ENCODE data around the gene TRPC4AP. TPM values are rescaled to one million over a fixed set of nuclear protein-coding genes. Genes with fewer than 3 reads are reported as not detected.

Gene TRPC4AP
- total RNA-seq, 1 donor from 2014 or later = 60.2 TPM

DNA sequence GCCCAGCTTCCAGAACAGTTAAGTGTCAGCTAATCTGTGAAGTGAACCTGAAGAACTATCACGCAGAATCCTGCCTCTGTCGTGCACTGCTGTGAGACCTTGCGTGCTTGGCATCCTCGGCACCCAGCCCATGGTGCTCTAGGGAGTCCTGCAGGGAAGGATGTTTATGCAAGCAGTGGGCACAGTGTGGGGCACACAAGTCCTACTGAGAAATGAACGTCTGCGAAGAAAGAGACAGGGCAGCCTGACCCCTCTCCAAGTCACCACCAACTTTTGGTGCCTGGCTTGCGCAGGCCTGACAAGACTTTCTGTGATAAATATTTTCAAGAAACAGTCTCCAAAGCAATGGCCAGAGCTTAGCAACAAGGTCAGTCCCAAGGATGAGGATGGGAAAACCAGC lies 69.0 kb downstream of the TRPC4AP start:
- intact Hi-C loops (cut with micrococcal nuclease) = no loop called here
- Mint-ChIP-seq H3K9me3 (no peaks in the 10 kb centered on the region), H3K4me3 (no peak overlapping the region), H3K36me3 (ENCODE audit: low read depth) (peaks cover 81% of the 10 kb centered on the region), H3K27ac (no peak overlapping the region), H3K4me1 (peaks cover 13% of the 10 kb centered on the region), H3K27me3 (no peaks in the 10 kb centered on the region)
- ATAC-seq (ENCODE audit: low read depth) = no peak
- ChIA-PET POLR2A (interaction anchor here (0.5 kb wide), 1 partner anchor 63 kb away, joined by 3 read pairs; no protein-coding TSS in a partner anchor), CTCF (no interaction called here)
- DNase-seq = no peak
- TF ChIP-seq, protein P1, sequence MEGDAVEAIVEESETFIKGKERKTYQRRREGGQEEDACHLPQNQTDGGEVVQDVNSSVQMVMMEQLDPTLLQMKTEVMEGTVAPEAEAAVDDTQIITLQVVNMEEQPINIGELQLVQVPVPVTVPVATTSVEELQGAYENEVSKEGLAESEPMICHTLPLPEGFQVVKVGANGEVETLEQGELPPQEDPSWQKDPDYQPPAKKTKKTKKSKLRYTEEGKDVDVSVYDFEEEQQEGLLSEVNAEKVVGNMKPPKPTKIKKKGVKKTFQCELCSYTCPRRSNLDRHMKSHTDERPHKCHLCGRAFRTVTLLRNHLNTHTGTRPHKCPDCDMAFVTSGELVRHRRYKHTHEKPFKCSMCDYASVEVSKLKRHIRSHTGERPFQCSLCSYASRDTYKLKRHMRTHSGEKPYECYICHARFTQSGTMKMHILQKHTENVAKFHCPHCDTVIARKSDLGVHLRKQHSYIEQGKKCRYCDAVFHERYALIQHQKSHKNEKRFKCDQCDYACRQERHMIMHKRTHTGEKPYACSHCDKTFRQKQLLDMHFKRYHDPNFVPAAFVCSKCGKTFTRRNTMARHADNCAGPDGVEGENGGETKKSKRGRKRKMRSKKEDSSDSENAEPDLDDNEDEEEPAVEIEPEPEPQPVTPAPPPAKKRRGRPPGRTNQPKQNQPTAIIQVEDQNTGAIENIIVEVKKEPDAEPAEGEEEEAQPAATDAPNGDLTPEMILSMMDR (IDR thresholded peaks at IDR 0.05) = no peak

DNA sequence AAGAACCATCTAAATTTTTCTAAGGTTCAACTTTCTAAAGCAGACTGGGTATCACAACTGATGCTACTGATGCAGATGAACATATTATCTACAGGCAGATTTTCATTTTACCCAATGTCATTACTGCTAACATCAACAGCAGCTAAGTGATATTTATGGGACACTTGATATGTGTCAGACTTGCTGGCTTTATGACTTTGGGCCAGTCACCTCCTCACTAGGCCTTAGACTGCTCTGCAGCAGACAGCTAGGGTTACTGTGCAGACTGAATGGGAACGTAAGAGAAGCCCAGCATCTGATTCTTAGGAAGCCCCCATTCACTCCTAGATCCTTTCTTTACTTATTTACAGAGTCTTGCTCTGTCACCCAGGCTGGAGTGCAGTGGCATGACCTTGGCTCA lies 70.8 kb downstream of the TRPC4AP start:
- no peaks in the 10 kb centered on the region for H3K9me3 Mint-ChIP-seq
- H3K27ac Mint-ChIP-seq = no peak overlapping the region
- intact Hi-C loops (cut with micrococcal nuclease) = no loop called here
- ATAC-seq (ENCODE audit: low read depth) = no peak
- no peak overlapping the region for H3K4me3 Mint-ChIP-seq
- POLR2A ChIA-PET = no interaction called here
- H3K27me3 Mint-ChIP-seq = no peaks in the 10 kb centered on the region
- TF ChIP-seq, protein P1 (IDR thresholded peaks at IDR 0.05) = no peak
- H3K4me1 Mint-ChIP-seq = peaks cover under 1% of the 10 kb centered on the region
- CTCF ChIA-PET = no interaction called here
- peaks cover 78% of the 10 kb centered on the region for H3K36me3 Mint-ChIP-seq (ENCODE audit: low read depth)
- DNase-seq = no peak

DNA sequence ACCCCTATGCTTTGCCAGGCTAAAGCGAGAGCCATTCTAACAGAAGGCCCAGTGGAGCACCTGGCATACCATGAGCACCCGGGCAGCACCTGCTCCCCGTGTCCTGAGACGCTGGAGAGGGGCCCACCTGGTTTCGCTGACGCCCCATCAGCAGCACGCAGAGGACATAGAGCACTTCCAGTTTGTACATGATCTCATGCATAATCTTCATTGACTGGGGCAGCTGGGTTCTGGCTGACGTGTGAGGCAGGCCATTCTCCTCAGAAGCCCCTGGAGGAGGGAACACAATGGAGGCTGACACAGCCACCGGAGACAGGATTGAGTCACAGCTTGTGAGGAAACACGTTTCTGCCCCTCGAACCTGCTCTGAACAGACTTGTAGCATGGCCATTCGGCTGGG lies 71.5 kb downstream of the TRPC4AP start:
- POLR2A ChIA-PET = no interaction called here
- no peaks in the 10 kb centered on the region for H3K4me1 Mint-ChIP-seq
- no peaks in the 10 kb centered on the region for H3K9me3 Mint-ChIP-seq
- H3K27me3 Mint-ChIP-seq = no peaks in the 10 kb centered on the region
- H3K4me3 Mint-ChIP-seq = no peak overlapping the region
- H3K36me3 Mint-ChIP-seq (ENCODE audit: low read depth) = peaks cover 84% of the 10 kb centered on the region
- CTCF ChIA-PET = no interaction called here
- intact Hi-C loops (cut with micrococcal nuclease) = no loop called here
- DNase-seq = no peak
- H3K27ac Mint-ChIP-seq = no peak overlapping the region
- TF ChIP-seq, protein P1 (IDR thresholded peaks at IDR 0.05) = no peak
- ATAC-seq (ENCODE audit: low read depth) = no peak

DNA sequence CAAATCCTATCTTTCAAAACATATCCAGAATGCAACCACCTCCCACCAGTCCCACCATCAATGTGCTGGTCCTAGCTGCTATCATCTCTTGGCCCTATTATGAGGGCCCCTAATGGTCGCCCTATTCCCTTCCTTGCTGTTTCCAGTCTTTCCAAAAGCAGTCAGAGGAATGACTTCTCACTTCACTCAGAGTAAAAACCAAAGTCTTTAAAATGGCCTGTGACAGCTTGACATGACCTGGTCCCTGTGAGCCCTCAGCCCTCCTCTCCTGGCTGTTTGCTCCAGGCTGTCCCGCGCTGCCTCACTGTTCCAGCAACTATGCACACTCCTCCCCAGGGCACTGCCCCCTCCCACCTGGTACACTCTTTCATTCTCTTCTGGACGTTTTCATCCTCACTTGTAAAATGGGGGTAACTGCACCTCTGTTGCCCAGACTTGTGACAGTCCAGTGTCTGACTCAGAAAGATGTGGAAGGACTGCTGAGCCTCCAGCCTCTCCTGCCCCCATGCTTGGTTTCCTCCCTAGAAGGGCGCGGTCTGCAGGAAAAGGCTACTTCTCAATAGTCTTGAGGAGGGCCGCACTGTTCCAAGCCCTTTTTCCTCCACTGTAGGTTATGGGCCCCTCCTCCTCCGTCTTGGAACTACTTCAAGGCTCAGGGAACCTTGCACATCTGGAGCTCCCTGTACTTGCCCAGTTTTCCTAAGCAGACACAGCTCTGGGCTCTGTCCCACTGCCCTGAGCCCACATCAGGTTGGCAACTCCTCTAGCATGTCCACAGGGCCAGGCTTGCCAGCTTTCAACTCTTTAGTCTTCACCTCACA lies 72.3 kb downstream of the TRPC4AP start:
- Mint-ChIP-seq H3K4me3 (no peak overlapping the region), H3K27me3 (no peaks in the 10 kb centered on the region), H3K4me1 (peaks cover 4% of the 10 kb centered on the region), H3K27ac (no peak overlapping the region), H3K36me3 (ENCODE audit: low read depth) (peaks cover 84% of the 10 kb centered on the region), H3K9me3 (no peaks in the 10 kb centered on the region)
- intact Hi-C loops (cut with micrococcal nuclease) = no loop called here
- CTCF ChIA-PET = no interaction called here
- no peak for ATAC-seq (ENCODE audit: low read depth)
- no peak for DNase-seq
- POLR2A ChIA-PET = no interaction called here
- TF ChIP-seq, protein P1 (IDR thresholded peaks at IDR 0.05) = no peak

DNA sequence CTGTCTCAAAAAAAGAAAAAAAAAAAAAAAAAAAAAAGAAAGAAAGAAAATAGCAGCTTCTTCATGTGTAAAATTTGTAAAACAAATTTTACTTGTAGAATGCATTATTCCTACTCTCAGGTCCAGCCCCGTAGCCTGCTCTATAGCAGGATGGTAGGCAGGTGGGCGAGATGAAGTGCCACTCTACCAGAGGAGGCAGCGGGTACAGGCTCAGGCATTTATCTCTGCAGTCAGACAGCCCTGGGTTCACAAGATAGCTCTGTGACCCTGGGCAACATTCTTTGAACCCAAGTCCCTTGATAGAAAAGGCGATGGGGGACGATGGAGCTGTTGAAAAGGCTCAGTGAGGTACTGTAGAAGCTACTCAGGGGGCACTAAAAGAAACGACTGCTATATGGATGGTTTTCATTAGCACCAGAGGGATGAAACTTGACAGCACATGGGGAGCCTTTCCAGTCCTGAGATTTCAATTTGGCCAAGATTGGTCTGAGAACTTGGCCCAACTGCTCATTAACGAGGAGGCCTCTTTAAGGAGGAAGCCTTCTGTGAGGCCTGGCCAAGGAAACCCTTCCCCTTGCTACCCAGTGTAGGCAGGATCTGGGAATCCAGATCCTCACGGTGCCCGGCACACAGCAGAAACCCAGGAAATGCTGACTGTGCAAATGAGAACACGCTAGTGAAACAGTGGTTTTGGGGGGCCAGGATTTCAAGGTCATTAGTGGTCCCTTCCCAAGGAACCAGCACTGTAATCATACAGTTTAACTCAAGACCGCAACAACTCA lies 73.8 kb downstream of the TRPC4AP start:
- TF ChIP-seq, protein P1 (IDR thresholded peaks at IDR 0.05) = no peak
- ChIA-PET POLR2A (interaction anchor here (0.6 kb wide), 1 partner anchor 1578 kb away, joined by 3 read pairs; no protein-coding TSS in a partner anchor), CTCF (no interaction called here)
- Mint-ChIP-seq H3K4me3 (no peak overlapping the region), H3K36me3 (ENCODE audit: low read depth) (peaks cover 84% of the 10 kb centered on the region), H3K4me1 (peaks cover 19% of the 10 kb centered on the region), H3K27ac (no peak overlapping the region), H3K27me3 (no peaks in the 10 kb centered on the region), H3K9me3 (no peaks in the 10 kb centered on the region)
- no peak for DNase-seq
- no peak for ATAC-seq (ENCODE audit: low read depth)
- intact Hi-C loops (cut with micrococcal nuclease) = loop anchor here (10.0 kb wide), 1 partner anchor 186 kb away; no protein-coding TSS in a partner anchor
